HG02610 (cell line): ENCODE data around the gene CCNO.

Source experiments
- ATAC-seq: cut with Tn5 transposase; IDR thresholded peaks from one replicate; pipeline ENCODE4 v1.9.1; 2021; ENCODE audit warnings: mild to moderate bottlenecking, moderate library complexity; ENCODE audit not compliant: unreplicated experiment

CCNO gene

GRCh38 chr5:55222985-55223811, 10.2 kb downstream of the CCNO start:
- no peak for ATAC-seq

- no peak for ATAC-seq
These were observed 11.1 kb downstream of the CCNO start for GRCh38 chr5:55222092-55222984.

- ATAC-seq, result no peak
These were observed 12.8 kb downstream of the CCNO start for GRCh38 chr5:55220433-55221185.

GRCh38 chr5:55219770-55220169, 13.6 kb downstream of the CCNO start:
- no peak for ATAC-seq

- no peak for ATAC-seq
These were observed 14.4 kb downstream of the CCNO start for GRCh38 chr5:55218967-55219366.

- no peak for ATAC-seq
These were observed 22.1 kb downstream of the CCNO start for GRCh38 chr5:55211184-55211874.

GRCh38 chr5:55205001-55205400, 28.4 kb downstream of the CCNO start:
- ATAC-seq, result no peak

GRCh38 chr5:55191165-55191564, 42.2 kb downstream of the CCNO start:
- ATAC-seq, result no peak

GRCh38 chr5:55188656-55189540, 44.5 kb downstream of the CCNO start:
- ATAC-seq, result no peak

GRCh38 chr5:55187370-55187769, 46.0 kb downstream of the CCNO start:
- no peak for ATAC-seq
